ENCODE measurements around the gene NPSR1.
"Not testable (repeated sequence)": the region's sequence is repeated elsewhere in the genome, so short reads cannot be mapped to it uniquely, and the experiment has no call there.

Gene NPSR1

DNA sequence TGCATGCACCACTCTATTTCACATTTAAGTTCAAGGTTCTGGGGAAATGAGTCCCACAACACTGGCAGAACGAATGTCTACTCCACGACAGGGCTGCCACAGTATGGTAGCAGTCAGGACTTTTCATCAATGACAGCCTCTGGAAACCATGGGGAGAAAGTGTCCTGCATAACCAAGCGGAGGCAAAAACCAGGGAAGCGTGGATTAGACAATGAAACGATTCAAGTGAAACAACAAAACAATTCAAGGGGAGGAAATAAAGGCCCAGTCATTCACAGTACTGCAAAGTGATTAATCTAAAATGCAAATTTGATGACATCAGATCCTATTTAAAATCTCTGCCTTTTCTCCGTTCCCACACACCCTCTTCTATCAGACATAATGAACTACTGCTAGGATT lies 211.0 kb downstream of the NPSR1 start:
- DNase-seq (ENCODE audit: low read depth): no peak
- TF ChIP-seq, protein P1, sequence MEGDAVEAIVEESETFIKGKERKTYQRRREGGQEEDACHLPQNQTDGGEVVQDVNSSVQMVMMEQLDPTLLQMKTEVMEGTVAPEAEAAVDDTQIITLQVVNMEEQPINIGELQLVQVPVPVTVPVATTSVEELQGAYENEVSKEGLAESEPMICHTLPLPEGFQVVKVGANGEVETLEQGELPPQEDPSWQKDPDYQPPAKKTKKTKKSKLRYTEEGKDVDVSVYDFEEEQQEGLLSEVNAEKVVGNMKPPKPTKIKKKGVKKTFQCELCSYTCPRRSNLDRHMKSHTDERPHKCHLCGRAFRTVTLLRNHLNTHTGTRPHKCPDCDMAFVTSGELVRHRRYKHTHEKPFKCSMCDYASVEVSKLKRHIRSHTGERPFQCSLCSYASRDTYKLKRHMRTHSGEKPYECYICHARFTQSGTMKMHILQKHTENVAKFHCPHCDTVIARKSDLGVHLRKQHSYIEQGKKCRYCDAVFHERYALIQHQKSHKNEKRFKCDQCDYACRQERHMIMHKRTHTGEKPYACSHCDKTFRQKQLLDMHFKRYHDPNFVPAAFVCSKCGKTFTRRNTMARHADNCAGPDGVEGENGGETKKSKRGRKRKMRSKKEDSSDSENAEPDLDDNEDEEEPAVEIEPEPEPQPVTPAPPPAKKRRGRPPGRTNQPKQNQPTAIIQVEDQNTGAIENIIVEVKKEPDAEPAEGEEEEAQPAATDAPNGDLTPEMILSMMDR (IDR thresholded peaks at IDR 0.05; ENCODE audit: insufficient read depth, low read depth, low read length, missing control alignments): no peak
- H3K4me3 ChIP-seq (ENCODE audit: low read length): no peak overlapping the region

DNA sequence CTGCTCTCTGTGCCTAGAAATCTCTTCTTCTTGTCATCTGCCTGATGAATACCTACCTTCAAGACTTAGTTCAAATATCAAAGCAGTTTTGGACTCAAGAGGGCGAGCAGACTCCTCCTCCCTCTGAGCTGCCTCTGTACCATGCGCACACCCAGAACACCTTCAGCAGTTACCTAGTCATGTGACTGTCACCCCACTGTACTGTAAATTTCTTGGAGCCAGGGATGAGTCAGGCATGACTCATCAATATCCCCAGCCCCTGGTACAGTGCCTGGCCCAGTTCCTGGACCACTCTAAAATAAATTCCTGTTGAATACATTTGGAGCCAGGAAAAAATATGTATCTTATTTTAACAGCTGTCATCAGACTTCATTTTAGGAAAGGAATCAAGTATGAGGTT lies 212.0 kb downstream of the NPSR1 start:
- not testable (repeated sequence) for DNase-seq (ENCODE audit: low read depth); H3K4me3 ChIP-seq (ENCODE audit: low read length)

DNA sequence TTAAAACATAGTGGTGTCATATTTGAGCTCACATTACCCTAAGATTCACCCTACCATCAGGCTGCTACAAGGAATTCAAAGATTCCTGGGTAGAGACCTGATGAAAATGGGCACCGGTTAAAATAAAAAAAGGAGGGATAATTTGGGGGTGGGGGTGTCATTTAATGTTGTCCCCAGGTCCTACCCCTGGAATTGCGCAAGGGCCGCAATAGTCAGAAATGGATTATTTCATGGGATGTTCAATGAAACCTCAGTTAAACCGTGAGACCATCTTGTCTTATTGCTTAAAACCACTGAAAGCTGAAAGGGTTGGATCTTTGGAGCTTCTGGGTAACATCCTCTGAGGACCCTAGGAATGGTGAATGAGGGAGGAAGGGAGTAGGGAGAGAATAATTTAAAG lies 216.3 kb downstream of the NPSR1 start:
- not testable (repeated sequence) for DNase-seq (ENCODE audit: low read depth); H3K4me3 ChIP-seq (ENCODE audit: low read length)

DNA sequence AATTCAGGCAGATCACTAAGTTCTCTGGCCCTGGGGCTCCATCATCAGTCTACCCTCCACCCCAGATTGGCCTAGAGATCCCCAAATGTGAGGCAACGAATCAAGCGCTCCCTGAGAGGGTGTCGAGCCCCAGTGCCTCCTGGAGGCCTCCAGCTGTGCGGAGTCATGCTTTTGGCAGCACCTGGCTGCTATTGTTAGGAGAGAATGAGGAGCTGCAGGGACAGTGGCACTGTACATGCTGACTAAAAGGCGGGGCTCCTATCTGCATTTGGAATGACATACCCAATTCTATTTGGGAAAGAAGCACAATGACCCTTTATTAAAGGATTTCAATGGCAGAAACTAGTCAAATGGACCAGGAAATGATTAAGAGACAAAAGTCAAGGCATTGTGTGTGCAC lies 217.5 kb downstream of the NPSR1 start:
- TF ChIP-seq, protein P1 (IDR thresholded peaks at IDR 0.05; ENCODE audit: insufficient read depth, low read depth, low read length, missing control alignments): no peak
- no peak overlapping the region for H3K4me3 ChIP-seq (ENCODE audit: low read length)
- no peak for DNase-seq (ENCODE audit: low read depth)

DNA sequence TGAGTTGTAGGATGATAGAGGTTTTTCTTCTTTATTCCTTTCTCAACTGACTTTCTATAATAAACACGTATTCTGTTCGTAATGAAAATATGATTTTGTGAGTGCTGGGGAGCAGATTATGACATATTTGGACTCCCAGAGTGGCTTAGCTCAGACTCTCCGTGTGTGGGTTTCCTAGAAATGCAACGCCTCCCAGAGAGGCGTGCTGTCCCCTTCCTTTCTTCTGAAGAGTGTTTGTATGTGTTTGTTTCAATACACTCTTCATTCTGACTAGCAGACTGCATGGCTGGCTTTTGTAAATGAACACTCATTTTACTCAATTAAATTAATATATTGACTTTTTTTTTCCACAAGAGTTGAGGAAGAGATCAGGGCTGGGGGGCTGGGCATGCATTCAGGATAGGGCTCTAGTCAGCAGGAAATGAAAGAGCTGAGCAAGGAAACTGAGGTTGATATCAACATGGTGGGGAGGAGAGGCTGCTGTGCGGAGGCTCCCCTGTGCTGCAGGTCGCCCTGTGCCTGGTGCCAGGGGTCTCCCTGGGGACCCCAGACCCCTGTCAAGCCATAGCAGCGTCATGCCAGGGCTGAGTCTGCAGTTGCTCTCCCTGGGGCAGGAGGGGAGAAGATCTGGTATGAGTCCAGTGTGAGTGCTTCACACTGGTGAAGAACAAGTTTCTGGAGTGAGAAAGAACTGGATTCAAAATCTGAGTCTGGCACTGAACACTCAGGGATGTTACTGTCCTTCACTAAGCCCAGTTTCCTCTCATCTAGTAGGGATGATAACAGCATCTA lies 221.1 kb downstream of the NPSR1 start:
- not testable (repeated sequence) for DNase-seq (ENCODE audit: low read depth); H3K4me3 ChIP-seq (ENCODE audit: low read length)

DNA sequence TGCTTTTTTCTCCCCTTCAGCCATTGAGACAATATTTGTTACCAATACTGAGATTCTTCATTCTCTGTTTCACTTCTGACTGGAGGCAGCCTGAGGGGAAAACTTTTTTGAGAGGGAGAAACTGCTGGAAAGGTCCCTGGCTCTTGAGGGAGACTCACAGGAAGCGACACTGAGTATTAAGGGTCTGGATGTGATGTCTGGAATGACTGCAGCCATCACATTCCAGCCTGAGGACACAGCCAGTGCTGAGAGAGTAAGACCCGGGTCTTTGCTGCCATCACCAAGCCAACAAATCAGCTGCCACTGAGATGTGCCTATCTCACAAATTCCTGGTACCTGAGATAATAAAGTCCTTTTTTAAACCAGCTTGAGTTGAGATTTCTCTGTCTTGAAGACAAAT lies 221.9 kb downstream of the NPSR1 start:
- DNase-seq (ENCODE audit: low read depth): no peak
- H3K4me3 ChIP-seq (ENCODE audit: low read length): no peak overlapping the region
- TF ChIP-seq, protein P1 (IDR thresholded peaks at IDR 0.05; ENCODE audit: insufficient read depth, low read depth, low read length, missing control alignments): no peak

DNA sequence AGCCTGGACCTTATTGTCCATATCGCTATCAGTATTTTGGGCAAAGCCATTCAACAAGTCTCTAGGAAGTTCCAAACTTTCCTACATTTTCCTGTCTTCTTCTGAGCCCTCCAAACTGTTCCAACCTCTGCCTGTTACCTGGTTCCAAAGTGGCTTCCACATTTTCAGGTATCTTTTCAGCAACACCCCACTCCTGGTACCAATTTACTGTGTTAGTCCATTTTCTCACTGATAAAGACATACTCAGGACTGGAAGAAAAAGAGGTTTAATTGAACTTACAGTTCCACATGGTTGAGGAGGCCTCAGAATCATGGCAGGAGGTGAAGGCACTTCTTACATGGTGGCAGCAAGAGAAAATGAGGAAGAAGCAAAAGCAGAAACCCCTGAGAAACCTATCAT lies 225.8 kb downstream of the NPSR1 start:
- H3K4me3 ChIP-seq (ENCODE audit: low read length): not testable (repeated sequence)

DNA sequence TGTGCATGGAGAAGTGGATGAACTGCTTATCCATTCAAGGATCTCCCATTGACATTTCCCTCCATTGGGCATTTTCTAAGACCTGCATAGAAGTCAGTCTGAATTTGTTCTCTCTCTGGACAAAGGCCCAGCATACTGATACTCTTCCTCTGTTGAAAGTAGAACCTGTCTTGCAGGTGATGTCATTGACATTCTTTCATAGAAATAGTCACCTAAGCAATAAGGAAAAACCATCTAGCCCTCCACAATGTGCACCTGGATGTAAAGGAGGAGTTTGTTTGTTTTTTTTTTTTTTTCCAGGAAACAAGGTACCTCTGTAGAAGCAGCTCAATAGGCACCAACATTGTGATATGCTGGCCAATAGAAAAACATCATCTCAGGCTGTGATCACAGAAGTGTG lies 228.8 kb downstream of the NPSR1 start:
- DNase-seq (ENCODE audit: low read depth): peak; percentile 41
- H3K4me3 ChIP-seq (ENCODE audit: low read length): no peak overlapping the region
- TF ChIP-seq, protein P1 (IDR thresholded peaks at IDR 0.05; ENCODE audit: insufficient read depth, low read depth, low read length, missing control alignments): no peak

More for the DNA sequence above, 225.8 kb downstream of the NPSR1 start:
- not testable (repeated sequence) for DNase-seq (ENCODE audit: low read depth)

DNA sequence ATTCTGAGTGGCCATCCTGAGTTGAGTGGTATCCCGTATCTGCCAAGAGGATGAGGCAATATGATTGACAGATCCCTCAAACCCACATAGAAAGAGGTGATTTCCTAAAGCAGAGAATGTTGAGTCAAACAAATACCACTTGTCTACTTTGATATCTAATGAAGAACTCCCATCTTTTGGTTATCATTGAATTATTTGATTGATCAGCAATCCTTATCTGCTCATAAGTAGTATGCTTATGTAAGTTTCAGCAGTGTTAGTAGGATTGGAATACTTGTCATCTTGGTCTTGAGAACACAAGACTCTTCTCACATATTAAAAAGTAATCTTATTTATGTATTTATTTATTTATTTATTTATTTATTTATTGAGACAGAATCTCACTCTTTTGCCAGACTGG lies 231.9 kb downstream of the NPSR1 start:
- DNase-seq (ENCODE audit: low read depth): no peak
- H3K4me3 ChIP-seq (ENCODE audit: low read length): no peak overlapping the region
- TF ChIP-seq, protein P1 (IDR thresholded peaks at IDR 0.05; ENCODE audit: insufficient read depth, low read depth, low read length, missing control alignments): no peak

All from epithelial cell of esophagus (primary cell).